Measurements from ENCODE around the gene ZNF768.
A peak's percentile ranks its signal among the peaks of the same experiment; 100 is the strongest.
"Not testable (repeated sequence)": the region's sequence is repeated elsewhere in the genome, so short reads cannot be mapped to it uniquely, and the experiment has no call there.

ZNF768 gene

DNA sequence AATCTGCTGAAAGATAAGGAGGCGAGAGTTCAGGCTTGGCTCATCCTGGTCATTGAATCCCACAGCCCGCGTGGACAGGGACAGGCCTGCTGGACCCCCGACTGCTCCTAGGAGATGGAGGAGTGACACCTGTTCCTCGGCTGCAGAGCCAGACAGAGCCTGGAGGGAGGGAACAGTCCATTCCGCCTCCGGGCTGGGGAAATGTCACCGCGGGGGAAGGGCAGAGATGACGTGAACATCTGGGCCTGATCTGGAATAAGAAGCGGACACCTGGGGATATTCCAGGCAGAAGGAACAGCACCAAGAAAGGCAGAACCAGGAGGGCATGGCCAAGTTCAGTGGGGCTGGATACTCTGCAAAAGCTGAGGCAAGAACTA, 6.8 kb upstream of the ZNF768 start:
- no peak for DNase-seq (ENCODE audit: low read depth in 2 of 2)

DNA sequence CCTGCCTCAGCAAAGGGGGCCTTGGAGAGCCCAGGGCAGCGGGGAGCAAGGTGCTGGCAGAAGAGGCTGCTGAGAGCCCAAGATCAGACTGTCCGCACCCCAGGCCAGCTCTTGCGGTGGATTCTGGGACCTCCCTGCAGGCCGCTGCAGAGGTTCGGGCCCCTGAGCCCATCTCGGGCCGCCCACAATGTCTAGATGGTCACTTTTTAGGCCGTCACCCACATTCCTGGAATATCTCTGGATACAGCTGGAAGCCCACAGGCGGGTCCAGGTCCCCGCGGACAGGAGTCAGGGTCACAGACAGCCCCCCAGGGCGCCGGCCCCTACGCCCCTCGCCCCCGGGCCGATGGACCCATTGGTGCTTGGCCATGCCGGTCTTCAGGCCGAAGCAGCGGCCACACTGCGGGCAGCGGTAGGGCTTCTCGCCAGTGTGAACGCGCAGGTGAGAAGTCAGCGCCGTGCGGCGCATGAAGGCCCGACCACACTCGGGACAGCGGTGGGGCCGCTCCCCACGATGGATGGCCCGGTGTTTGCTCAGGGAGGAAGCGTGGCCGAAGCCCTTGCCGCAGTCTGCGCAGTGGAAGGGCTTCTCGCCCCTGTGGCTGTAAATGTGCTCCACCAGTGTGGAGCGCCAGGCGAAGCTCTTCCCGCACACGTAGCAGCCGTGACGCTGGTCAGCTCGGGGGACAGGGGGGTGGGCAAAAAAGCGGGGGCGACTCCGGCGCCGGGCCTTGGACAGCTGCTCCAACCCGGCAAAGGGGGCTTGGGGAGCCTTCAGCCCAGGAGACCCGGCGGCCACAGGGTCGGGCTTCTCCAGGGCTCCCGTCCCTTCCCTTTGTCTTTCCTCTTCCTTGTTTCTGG, 6.1 kb upstream of the ZNF768 start:
- DNase-seq (ENCODE audit: low read depth in 2 of 2): no peak

DNA sequence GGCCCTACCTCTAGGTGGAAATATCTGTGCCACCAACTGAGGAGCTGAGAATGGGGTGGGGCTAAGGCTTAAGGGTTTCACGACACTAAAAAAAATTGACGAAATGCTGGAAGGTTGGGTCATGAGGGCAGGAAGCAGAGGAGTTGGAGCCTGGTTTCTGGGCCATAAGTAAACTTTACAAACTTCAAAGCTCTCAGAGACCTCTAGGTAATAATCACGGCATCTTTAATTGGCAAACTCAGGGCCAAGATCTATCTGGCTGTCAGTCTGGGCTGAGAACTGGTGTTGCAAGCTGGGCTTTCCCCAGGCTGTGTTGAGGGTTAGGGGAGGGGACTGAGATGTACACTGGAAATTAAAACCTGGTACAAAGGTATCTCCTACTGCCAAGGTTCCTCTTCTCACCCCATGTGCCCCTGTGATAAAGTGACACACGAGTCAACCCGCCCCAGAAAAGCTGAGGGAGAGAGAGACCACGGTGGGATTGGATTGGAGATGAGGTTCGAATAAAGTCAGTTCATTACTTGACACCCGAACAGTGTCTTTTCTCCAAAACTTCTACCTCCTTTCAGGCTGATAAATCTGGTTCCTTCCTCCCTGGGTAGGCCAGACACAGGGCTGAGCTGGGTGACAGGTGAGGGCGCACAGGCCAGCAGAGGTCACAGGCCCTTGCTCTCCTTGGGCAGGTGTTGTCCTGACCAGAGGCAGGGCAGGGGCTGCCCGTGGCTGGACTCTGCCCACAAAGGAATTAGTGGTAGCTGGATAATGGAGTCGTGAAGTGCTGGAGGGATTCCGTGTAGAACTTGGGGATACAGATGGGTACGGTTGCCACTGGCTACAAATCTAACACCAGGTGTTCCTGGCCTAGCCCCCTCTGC, 4.0 kb upstream of the ZNF768 start:
- DNase-seq (ENCODE audit: low read depth in 2 of 2): no peak

DNA sequence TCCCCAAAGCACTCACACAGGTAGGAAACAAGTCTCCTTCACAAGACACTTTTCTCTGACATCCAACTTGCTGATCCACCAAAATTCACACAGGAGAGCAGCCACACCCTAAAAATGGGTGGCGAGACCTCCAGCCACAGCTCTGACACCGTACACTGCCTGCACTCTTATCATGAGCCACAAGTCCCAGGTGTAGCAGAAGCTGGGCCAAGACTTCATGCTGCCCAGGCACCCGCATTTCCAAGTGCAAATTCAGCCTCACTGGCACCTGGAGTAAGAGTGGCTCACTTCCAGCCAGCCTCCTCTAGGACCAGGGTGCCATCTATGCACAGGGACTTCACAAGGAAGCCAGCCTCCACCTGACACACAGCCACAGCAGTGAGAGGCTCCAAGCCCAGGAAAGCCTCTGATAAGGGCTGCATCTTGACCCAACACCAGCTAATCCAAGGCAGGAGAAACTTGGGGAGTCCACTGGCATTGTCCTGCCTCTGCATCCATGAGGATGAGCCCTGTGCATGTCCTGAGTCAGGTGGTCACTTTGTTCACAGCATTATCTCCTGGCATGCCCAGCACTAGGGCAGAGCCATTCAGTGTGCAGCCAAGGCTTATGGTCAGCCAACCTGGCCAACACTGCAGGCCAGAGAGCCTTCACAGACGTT, 2.6 kb upstream of the ZNF768 start:
- no peak for DNase-seq (ENCODE audit: low read depth in 2 of 2)

DNA sequence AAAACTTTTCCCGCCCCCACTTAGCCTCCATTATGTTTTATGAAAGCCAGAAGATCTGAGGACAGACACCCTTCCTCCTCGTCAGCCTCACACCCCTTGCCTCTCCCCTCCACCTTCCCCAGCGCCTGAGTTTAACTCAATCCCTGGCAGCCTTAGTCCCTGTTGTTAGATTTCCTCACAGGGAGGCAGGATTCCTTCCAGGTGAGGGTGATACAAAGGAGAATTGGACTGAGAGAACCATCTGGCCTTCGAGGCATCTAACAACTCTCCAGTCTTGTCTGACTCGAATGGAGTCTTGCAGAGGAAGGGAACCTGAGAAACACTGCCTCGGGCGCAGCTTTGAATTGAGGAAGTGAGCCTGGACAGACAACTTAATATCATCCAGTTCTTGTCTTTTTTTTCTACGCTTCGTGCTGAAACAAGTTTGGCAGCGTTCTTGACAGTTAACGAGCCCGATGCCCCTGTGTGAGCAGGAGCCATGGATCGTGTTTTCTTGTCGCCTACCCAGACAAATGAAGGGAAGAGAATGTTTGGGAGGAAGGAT, 1.3 kb upstream of the ZNF768 start:
- DNase-seq (ENCODE audit: low read depth in 2 of 2): no peak

DNA sequence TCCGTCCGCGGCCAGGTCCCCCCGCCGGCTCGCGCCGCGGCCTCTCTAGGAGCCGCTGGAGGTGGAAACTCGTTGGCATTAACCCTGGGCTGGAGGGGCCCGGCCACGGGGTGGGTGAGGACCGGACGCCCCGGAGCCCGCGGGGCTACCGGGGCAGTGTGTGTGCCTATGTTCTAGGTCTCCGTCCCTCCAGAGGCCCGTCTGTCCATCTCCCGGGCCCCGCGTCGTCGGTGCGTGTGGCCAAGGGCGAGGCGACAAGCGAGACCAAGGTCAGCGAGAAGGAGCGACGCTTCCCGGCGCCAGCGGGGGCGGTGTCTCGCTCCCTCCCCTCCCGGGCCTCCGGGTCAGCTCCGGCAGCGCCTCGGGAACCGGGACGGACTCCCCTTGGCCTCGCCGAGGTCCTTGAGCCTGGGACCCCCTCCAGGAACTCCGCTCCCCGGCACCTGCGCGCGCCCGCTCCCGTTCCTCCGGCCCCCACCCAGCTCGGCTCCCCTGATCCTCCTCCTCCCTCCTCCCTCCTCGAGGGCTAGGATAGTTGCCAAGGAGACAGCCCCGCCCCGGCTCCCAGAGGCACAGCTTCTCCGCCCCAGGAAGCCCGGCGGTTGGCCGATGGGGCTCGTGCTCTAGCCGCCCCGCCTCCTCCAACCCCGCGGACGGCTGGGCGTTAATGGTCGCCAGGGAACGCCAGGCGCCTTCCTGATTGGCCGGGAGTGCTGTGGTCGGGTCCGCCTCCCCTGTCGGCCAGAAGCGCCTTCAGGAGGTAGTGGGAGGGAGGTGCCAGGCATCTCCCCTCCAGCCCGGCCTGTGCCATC, 663 bp upstream of the ZNF768 start:
- DNase-seq (ENCODE audit: low read depth in 2 of 2): peak; percentile 94 to 97

DNA sequence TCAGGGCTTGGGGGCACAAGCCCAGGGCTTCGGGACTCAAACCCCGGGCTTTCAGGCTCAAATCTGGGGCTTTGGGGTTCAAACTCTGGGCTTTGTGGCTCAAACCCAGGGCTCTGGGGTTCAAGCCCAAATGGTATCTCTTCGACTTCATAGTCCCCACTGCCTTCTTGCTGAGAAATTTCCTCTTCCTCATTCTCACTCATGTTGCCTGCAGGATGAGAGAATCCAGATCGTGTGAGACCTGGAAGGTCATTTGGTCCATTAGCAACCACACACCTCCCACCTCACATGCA, 576 bp downstream of the ZNF768 start:
- no peak for DNase-seq (ENCODE audit: low read depth in 2 of 2)

DNA sequence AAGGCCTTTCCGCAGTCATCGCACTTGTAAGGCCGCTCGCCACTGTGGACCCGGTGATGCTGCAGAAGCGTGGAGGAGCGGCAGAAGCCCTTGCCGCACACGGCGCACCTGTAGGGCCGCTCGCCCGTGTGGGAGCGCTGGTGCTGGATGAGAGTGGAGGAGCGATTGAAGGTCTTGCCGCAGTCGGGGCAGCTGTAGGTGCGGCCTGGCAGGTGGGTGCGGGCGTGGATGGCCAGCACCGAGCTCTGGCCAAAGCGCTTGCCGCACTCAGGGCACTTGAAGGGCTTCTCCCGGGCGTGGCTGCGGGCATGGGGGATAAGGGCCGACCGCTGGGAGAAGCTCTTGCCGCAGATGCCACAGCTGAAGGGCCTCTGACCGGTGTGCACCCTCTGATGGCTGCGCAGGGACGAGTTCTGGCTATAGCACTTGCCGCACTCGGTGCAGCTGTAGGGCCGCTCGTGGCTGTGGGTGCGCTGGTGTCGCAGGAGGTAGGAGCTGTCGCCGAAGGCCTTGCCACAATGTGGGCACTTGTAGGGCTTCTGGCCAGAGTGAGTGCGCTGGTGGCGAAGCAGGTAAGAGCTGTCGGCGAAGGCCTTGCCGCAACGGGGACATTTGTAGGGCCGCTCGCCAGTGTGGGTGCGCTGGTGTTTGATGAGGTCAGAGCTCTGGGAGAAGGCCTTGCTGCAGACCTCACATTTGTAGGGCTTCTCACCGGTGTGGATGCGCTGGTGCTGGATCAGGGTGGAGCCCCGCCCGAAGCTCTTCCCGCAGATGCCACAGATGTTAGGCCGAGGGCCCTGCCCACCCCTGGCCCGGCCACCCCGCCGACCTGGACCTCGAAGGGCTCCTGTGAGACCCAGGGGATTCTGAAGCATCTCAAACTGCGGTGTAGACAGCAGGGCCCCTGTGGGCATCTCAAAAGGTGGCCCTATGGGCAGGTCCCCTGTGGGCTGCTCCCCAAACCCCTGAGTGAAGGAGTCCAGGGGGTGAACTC, 1.5 kb downstream of the ZNF768 start:
- no peak for DNase-seq (ENCODE audit: low read depth in 2 of 2)

DNA sequence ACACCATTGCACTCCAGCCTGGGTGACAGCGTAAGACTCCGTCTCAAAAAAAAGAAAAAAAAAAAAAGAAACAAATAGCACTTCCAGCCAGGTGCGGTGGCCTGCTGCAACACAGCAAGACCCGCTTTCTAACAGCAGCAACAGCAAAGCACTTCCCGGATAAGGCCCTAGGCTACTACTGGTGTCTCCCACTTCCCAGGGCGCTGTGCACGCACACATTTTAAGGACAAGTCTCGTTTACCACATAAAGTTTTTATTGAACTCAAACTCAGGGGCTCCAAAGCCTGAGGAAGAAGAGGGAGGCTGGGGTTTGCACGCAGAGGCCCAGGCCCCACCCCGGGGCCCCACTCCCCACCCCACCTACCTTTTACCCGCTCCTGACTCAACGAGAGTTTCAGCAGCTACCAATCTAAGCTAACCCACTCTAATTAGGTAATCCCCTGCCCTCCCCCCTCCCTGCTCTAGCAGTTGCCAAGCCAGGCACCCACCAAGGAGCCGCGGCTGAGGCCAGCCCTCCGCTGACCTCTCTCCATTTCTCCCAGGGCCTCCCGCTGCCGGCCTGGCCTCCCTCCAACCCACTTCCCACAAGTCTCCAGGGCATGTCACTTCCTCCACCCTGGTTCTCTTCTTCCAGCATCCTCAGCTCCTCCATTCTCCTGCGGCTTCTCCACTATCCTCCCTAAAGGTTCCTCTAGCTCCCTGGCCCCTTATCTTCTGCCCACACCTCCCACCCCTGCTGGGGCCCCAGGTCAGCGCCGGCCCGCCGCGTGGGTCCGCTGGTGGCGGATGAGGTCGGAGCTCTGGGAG, 2.4 kb downstream of the ZNF768 start:
- DNase-seq (ENCODE audit: low read depth in 2 of 2): no peak

DNA sequence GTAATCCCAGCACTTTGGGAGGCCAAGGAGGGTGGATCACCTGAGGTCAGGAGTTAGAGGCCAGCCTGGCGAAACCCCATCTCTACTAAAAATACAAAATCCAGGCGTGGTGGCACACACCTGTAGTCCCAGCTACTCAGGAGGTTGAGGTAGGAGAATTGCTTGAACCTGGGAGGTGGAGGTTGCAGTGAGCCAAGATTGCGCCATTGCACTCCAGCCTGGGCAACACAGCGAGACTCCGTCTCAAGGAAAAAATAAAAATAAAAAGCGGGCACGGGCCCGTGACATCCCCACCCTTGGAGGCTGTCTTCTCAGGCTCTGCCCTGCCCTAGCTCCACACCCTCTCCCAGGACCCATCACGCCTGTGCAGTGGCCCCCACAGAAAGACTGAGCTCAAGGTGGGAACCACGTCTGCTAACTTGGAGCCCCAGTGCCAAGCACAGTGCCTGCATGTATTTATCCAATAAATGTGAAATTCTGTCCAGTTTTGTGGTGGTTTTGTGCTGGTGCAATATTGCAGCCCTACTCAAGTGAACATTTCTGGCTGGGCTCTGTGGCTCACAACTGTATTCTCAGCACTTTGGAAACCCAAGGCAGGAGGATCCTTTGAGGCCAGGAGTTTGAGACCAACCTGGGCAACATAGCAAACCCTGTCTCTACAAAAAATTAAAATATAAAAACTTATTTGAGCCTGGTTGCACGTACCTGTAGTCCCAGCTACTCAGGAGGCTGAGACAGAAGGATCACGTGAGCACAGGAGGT, 3.5 kb downstream of the ZNF768 start:
- not testable (repeated sequence) for DNase-seq (ENCODE audit: low read depth in 2 of 2)

DNA sequence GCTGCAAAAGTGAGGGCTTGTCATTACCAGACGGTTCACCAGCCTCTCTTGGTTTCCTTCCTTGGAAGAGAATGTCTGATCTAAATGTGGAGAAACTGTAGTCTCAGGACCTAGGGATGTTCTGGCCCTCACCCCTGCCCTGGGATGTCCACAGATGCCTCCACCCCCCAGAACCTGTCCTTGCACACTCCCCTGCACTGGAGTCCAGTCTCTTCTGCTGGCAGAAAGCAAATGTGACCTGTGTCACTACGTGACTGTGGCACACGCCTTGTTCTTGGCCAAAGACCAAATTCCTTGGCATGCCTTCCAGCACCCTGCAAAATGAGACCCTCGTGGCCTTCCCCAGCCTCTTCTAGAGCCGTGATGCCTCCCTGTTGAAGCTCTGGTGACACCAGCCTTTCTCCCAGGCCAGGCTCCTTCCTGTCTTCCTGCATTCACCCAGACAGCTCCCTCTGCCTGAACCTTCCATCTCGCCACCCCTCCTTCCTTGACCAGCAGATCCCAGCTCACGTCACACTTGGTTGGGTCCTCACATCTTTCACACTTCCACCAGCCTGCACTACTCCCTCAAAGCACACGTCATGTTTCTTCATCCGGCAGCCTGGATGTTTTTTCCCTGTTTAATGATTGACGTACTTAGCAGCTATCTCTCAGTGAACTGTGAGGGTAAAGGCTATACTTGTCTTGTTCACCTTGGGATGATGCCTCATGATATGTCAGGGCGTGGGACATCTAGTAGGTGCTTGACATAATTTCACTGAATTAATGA, 4.3 kb downstream of the ZNF768 start:
- DNase-seq (ENCODE audit: low read depth in 2 of 2): no peak

DNA sequence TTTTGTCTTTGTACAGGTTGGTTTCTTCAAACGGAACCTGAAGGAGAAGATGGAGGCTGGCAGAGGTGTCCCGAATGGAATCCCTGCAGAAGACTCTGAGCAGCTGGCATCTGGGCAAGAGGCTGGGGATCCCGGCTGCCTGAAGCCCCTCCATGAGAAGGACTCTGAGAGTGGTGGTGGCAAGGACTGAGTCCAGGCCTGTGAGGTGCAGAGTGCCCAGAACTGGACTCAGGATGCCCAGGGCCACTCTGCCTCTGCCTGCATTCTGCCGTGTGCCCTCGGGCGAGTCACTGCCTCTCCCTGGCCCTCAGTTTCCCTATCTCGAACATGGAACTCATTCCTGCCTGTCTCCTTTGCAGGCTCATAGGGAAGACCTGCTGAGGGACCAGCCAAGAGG, 4.9 kb downstream of the ZNF768 start:
- no peak for DNase-seq (ENCODE audit: low read depth in 2 of 2)

DNA sequence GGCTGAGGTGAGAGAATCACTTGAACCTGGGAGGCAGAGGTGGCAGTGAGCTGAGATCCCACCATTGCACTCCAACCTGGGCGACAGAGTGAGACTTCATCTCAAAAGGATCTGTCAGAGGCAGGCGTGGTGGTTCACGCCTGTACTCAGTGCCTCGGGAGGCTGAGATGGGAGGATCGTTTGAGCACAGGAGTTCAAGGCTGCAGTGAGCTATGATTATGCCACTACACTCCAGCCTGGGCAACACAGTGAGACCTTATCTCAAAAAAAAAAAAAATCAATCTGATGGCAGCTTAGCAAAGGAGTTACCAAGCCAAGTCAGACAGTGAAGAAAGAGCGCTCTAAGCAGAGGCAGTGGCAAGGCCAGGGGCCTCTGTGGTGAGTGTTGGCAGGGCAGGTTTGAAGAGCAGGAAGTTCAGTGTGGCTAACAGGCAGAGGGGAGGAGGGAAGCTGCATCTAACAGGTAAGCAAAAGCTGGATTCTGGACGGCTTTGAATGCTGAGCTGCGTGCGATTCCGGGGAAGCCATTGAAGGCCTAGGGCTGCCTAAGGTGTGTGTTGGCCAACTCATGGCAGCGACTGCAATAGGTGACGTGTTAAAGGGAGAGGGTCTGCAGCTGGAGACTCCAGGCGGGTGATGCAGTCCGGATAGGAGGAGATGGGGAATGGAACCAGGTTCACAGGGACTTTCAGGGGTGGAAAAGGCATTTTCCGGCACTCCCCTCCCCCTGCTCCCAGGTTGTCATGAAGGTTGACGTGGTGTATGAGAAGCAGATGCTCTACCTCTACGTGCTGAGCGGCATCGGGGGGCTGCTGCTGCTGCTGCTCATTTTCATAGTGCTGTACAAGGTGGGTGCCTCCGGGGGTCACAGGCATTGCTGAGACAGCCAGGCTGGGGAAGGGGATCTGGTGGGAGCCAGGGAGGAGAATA, 7.0 kb downstream of the ZNF768 start:
- DNase-seq (ENCODE audit: low read depth in 2 of 2): no peak

DNA sequence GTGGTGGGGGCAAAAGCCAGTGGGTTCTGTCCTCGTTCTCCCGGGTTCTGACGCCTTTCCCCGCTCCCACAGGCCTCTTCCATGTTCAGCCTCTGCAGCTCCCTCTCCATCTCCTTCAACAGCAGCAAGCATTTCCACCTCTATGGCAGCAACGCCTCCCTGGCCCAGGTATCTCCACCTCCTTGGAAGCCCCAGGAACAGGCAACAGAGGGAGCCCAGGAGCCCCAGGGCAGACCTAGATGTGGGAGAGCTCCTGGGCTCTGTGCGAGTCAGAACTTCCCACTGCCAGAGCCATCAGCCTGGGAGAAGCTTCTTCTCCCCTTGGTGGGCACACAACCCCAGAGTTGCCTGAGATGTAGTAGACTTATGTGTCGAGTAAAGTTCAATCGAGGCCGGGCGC, 7.8 kb downstream of the ZNF768 start:
- DNase-seq (ENCODE audit: low read depth in 2 of 2): no peak

DNA sequence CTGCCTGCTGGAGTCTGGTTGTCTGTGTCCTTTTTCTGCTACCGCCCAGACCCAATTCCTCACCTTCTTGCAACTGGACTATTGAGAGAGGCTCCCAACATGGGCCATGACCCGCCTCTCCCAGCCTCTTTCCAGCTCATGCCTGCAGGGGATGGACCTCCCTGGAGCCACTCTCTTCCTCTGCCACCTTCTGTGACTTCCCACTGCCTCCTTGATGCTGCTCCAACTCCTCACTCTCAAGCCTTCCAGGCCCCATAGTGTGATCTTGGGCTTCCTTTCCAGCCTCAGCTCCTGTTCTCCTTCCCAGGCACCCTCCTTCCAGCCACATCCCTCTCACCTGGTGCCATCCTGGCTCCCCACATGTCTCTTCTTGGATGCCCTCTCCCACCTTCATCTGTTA, 11.1 kb downstream of the ZNF768 start:
- no peak for DNase-seq (ENCODE audit: low read depth in 2 of 2)

DNA sequence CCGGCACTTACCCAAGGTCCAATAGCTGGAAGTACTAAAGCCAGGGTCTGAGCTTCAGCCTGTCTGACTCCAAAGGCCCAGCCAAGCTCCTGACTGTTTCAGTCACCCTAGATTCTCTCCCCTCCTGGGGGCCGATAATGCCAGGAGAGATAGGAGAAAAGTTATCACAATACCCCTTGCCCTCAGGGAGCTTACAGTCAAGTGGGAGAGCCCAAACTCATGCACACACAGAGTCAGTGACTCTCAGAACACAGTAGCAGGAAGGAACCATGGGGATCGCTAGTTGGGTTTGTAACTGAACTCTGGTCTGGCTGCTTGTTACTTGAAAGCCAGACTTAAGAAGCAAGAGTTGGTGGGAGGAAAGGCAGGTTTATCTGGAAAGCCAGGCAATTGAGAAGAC, 14.9 kb downstream of the ZNF768 start:
- DNase-seq (ENCODE audit: low read depth in 2 of 2): no peak
